Left lung (tissue), 10 donors: ENCODE measurements around the gene ERI3. TPM values are rescaled to one million over a fixed set of nuclear protein-coding genes. Genes with fewer than 3 reads are reported as not detected.

Experiments used
- ATAC-seq: fragments of 200-7000 bp; cut with Tn5 transposase; one replicate; pipeline ENCODE4 v1.9.1; 2020; ENCODE audit warnings: moderate library complexity
- DNase-seq, 4 donors: peaks; one replicate each; pipeline ENCODE4 v3.0.0-alpha.2; 2013 to 2020
- H3K27ac ChIP-seq, 2 donors: fragments of 200-600 bp; sonication (generic) in 1 of 2; one replicate each; pipeline versions ENCODE4 v1.5.0 to v1.8.0; 2020 to 2021
- H3K27me3 ChIP-seq, 2 donors: fragments of 200-600 bp; sonication (generic) in 1 of 2; one replicate each; pipeline versions ENCODE4 v1.5.0 to v1.8.0; 2020 to 2021
- H3K36me3 ChIP-seq, 2 donors: fragments of 200-600 bp; sonication (generic) in 1 of 2; one replicate each; pipeline versions ENCODE4 v1.5.0 to v1.8.0; 2020 to 2021
- H3K4me1 ChIP-seq, 2 donors: fragments of 200-600 bp; one replicate each; pipeline ENCODE4 v1.8.0; 2021
- H3K4me3 ChIP-seq, 2 donors: fragments of 200-600 bp; sonication (generic) in 1 of 2; one replicate each; pipeline versions ENCODE4 v1.5.0 to v1.8.0; 2020 to 2021; ENCODE audit warnings: mild to moderate bottlenecking in 1 of 2
- H3K9me3 ChIP-seq, 2 donors: fragments of 200-600 bp; sonication (generic) in 1 of 2; one replicate each; pipeline versions ENCODE4 v1.5.0 to v1.8.0; 2020 to 2021
- intact Hi-C, 2 donors: fragments of 100-400 bp; cut with DNase I; formaldehyde crosslinking; loops; one replicate each; pipeline versions ENCODE4 v1.11.2 to v1.14.2; 2022
- polyA plus RNA-seq, 6 donors: library from polyadenylated mRNA; unstranded; fragments of 120-200 nt; gene quantifications; one replicate each; pipeline ENCODE4 v1.2.1, GENCODE V29; 2013; ENCODE audit not compliant: insufficient read length in 6 of 6
- total RNA-seq, 2 donors: library from RNA; stranded (reverse); fragmentation: NEBNext Ultra II Directional; extraction: Animal tissue kit (Norgen Biotek cat#: 25700); gene quantifications; one replicate each; pipeline ENCODE4 v1.2.1, GENCODE V29; 2021
- TF ChIP-seq, protein P1 (sequence below), 2 donors: fragments of 200-600 bp; sonication (generic) in 1 of 2; IDR thresholded peaks; one replicate each; pipeline versions ENCODE4 v1.5.0 to v1.8.0; 2021; ENCODE audit warnings: antibody characterized with exemption in 2 of 2
- donor health status: DM: no; HTN: yes; CAD: no.
- donor health status: DM: no; HTN: no; CAD: no.

ERI3 gene
- total and polyA plus RNA-seq, 8 donors = 44.5 to 70.7 (median 65.3) TPM

DNA sequence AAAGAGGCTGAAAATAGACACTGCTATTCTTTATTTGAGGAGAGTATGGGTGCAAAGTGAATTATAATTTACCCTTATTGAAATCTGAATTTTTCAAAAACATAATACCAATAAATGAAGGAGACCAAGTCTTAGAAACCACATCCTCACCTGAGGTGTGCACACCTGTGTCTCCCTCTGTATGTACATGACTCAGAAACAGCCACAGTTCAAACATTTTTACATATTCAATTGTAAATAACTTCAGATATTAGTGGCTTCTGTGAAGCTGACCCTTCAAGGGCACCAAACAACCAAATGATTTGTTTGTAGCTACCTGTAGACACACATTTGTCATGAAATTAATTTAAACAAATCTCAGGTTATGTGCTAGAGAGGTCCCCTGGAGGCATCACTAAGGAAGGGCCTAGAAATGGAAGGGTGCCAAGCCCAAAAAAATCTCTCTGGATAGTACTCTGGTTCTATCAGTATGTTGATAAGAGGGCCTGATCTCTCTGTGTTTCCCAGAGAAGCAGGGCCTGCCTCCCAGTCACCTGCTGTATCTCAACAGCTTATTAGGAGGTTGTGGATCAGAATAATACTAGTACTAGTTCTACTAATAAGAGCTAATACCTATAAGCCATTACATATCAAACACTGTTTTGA is 28.1 kb downstream of the ERI3 start:
- DNase-seq (no peak), ATAC-seq (no peak)
- Histone ChIP-seq H3K9me3 (no peaks in the 10 kb centered on the region), H3K4me1 (peaks cover 4 to 5% of the 10 kb centered on the region in 2 donors), H3K27me3 (no peaks in the 10 kb centered on the region), H3K27ac (peak overlapping the region; percentile 17 to 23), H3K36me3 (no peaks in the 10 kb centered on the region), H3K4me3 (no peak overlapping the region)
- intact Hi-C loops = no loop called here
- TF ChIP-seq, protein P1, sequence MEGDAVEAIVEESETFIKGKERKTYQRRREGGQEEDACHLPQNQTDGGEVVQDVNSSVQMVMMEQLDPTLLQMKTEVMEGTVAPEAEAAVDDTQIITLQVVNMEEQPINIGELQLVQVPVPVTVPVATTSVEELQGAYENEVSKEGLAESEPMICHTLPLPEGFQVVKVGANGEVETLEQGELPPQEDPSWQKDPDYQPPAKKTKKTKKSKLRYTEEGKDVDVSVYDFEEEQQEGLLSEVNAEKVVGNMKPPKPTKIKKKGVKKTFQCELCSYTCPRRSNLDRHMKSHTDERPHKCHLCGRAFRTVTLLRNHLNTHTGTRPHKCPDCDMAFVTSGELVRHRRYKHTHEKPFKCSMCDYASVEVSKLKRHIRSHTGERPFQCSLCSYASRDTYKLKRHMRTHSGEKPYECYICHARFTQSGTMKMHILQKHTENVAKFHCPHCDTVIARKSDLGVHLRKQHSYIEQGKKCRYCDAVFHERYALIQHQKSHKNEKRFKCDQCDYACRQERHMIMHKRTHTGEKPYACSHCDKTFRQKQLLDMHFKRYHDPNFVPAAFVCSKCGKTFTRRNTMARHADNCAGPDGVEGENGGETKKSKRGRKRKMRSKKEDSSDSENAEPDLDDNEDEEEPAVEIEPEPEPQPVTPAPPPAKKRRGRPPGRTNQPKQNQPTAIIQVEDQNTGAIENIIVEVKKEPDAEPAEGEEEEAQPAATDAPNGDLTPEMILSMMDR (IDR thresholded peaks at IDR 0.05) = no peak

DNA sequence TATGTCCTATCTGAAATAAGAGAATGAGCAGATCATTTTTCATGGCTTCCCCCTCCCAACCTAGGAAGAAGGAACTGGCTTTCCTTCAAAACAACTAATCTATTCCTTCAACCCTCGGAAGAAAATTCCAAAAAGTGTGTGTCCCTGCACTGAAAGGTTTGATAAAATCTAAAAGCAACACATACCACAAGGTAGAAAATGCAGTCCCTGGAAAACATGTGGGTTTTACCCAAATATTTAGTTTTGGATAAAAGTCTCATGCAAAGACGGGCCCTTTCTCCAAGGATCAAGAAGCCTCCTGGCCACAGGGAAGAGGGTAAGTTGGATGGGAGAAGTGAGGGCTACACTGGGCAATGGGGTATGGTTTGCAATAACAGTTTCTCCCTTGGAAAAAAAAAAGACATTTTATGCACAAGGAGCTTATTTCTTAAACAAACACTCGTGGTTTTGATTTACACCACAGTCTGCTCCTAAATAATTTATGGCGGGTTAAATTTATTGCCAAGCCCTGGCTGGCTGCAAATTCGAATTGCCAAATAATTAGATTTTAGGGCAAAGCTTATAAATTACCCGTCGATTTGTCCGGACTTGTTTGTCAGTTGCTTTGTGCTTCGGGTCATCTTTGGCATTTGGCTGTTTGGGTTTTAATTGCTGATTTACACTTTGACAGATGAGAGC is 28.9 kb downstream of the ERI3 start:
- ATAC-seq (no peak), DNase-seq (no peak)
- TF ChIP-seq, protein P1 (IDR thresholded peaks at IDR 0.05) = no peak
- Histone ChIP-seq H3K9me3 (no peaks in the 10 kb centered on the region), H3K27me3 (no peaks in the 10 kb centered on the region), H3K4me1 (peaks cover 4 to 5% of the 10 kb centered on the region in 2 donors), H3K36me3 (no peaks in the 10 kb centered on the region), H3K4me3 (no peak overlapping the region), H3K27ac (no peak overlapping the region)
- intact Hi-C loops = no loop called here

DNA sequence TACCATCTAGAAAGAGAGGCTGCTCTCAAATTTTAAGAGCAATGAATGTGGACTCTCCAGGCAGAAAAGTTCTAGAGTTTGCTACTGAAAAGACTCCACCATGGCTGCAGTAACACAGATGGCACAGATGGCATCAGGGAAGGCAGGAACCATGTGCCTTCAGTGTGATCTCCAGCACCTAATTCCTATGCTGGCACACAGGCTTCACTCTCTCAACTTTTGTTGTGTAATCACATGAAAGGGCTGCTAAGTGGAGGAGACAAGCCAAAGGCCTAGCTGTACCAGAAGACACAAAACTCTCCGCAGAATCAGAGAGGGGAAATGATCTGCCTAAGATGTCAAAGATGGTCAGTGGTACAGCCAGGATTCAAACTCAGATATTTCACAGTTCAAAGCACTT is 31.1 kb downstream of the ERI3 start:
- TF ChIP-seq, protein P1 (IDR thresholded peaks at IDR 0.05) = no peak
- Histone ChIP-seq H3K4me1 (peaks cover 4 to 5% of the 10 kb centered on the region in 2 donors), H3K27me3 (no peaks in the 10 kb centered on the region), H3K36me3 (peaks cover 0 to 15% of the 10 kb centered on the region in 2 donors), H3K4me3 (no peak overlapping the region), H3K27ac (no peak overlapping the region), H3K9me3 (no peaks in the 10 kb centered on the region)
- DNase-seq = no peak
- intact Hi-C loops = no loop called here
- ATAC-seq = no peak

DNA sequence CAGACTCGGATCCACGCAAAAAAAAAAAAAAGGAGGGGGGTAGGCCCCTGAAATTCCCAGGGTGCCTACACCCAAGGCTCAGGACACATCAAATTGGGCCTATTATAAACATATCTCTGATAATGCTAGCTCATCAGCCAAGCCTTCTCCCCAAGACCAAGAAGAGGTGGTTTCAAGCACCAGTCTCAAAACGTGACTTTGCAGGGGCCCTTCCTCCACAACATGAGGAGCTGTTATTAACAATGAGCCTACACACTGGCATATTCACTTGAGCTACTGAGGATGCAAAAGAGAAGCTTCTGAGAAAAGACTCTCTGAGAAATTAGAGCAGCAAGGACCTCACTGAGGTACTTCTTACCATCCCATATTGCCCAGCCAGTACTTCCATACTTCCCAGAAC is 32.7 kb downstream of the ERI3 start:
- Histone ChIP-seq H3K4me3 (no peak overlapping the region), H3K27ac (no peak overlapping the region), H3K27me3 (no peaks in the 10 kb centered on the region), H3K9me3 (no peaks in the 10 kb centered on the region), H3K36me3 (peaks cover 0 to 20% of the 10 kb centered on the region in 2 donors), H3K4me1 (no peaks in the 10 kb centered on the region)
- DNase-seq (no peak), ATAC-seq (no peak)
- intact Hi-C loops = no loop called here
- TF ChIP-seq, protein P1 (IDR thresholded peaks at IDR 0.05) = no peak

DNA sequence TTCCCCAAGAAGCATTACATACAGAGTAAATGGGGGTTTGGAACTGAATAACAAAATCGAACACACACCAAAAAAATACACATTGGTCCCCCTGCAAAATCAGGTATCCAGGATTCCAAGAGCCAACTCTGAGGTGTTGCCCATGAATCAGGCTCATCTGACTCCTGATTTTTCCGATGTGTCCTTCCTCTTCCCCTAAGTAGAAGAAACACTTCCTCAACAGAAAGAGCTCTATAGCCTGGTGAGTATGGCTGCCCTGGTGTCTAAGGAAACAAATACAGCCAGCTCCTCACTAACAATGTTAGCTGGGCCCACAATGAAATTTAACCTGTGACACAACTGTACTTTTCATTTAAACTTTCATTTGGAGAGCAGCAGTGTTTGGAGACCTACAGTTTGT is 33.6 kb downstream of the ERI3 start:
- Histone ChIP-seq H3K27me3 (no peaks in the 10 kb centered on the region), H3K36me3 (peaks cover 0 to 29% of the 10 kb centered on the region in 2 donors), H3K4me1 (no peaks in the 10 kb centered on the region), H3K4me3 (no peak overlapping the region), H3K9me3 (no peaks in the 10 kb centered on the region), H3K27ac (no peak overlapping the region)
- no peak for DNase-seq
- no peak for ATAC-seq
- TF ChIP-seq, protein P1 (IDR thresholded peaks at IDR 0.05) = no peak
- intact Hi-C loops = no loop called here
